Measurements from ENCODE around the gene KLHDC7B.
"Not testable (repeated sequence)": the region's sequence is repeated elsewhere in the genome, so short reads cannot be mapped to it uniquely, and the experiment has no call there.

Gene KLHDC7B

GRCh38 chr22:50532824-50533796 is 12.6 kb upstream of the KLHDC7B start:
- Histone ChIP-seq H3K9ac (ENCODE audit: low read depth, low read length) (no peak overlapping the region), H3K4me3 (ENCODE audit: low read depth, low read length) (no peak overlapping the region), H3K27me3 (ENCODE audit: control insufficient read depth, insufficient read depth, low read length) (peaks cover 52% of the 10 kb centered on the region), H3K4me1 (ENCODE audit: control insufficient read depth, insufficient read depth, low read length) (no peaks in the 10 kb centered on the region), H3K9me3 (ENCODE audit: control insufficient read depth, insufficient read depth, low read length) (no peaks in the 10 kb centered on the region), H3K36me3 (ENCODE audit: control insufficient read depth, insufficient read depth, low read length) (no peaks in the 10 kb centered on the region)

- H3K27me3 ChIP-seq (ENCODE audit: control insufficient read depth, insufficient read depth, low read length) = peaks cover 42% of the 10 kb centered on the region
- not testable (repeated sequence) for H3K36me3 ChIP-seq (ENCODE audit: control insufficient read depth, insufficient read depth, low read length); H3K9ac ChIP-seq (ENCODE audit: low read depth, low read length); H3K9me3 ChIP-seq (ENCODE audit: control insufficient read depth, insufficient read depth, low read length); H3K4me1 ChIP-seq (ENCODE audit: control insufficient read depth, insufficient read depth, low read length); H3K4me3 ChIP-seq (ENCODE audit: low read depth, low read length)
These were observed 11.6 kb upstream of the KLHDC7B start for GRCh38 chr22:50533856-50534711.

DNA sequence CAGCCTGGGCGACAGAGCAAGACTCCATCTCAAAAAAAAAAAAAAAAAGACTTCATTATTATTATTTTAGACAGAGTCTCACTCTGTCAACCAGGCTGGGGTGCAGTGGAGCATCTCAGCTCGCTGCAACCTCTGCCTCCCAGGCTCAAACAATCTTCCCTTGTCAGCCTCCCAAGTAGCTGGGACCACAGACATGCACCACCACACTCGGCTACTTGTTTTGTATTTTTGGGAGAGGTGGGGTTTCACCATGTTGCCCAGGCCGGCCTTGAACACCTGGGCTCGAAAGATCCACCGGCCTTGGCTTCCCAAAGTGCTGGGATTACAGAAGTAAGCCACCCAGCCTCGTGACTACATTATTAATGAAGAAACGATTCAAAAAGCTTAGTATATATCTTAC is 10.6 kb upstream of the KLHDC7B start:
- Histone ChIP-seq H3K27me3 (ENCODE audit: control insufficient read depth, insufficient read depth, low read length) (peaks cover 32% of the 10 kb centered on the region), H3K9ac (ENCODE audit: low read depth, low read length) (no peak overlapping the region), H3K36me3 (ENCODE audit: control insufficient read depth, insufficient read depth, low read length) (no peaks in the 10 kb centered on the region), H3K9me3 (ENCODE audit: control insufficient read depth, insufficient read depth, low read length) (no peaks in the 10 kb centered on the region), H3K4me1 (ENCODE audit: control insufficient read depth, insufficient read depth, low read length) (no peaks in the 10 kb centered on the region), H3K4me3 (ENCODE audit: low read depth, low read length) (no peak overlapping the region)

- Histone ChIP-seq H3K4me1 (ENCODE audit: control insufficient read depth, insufficient read depth, low read length) (no peaks in the 10 kb centered on the region), H3K36me3 (ENCODE audit: control insufficient read depth, insufficient read depth, low read length) (no peaks in the 10 kb centered on the region), H3K4me3 (ENCODE audit: low read depth, low read length) (no peak overlapping the region), H3K9me3 (ENCODE audit: control insufficient read depth, insufficient read depth, low read length) (no peaks in the 10 kb centered on the region), H3K27me3 (ENCODE audit: control insufficient read depth, insufficient read depth, low read length) (peaks cover 22% of the 10 kb centered on the region), H3K9ac (ENCODE audit: low read depth, low read length) (no peak overlapping the region)
These were observed 9.5 kb upstream of the KLHDC7B start for GRCh38 chr22:50536226-50536625.

- H3K9ac ChIP-seq (ENCODE audit: low read depth, low read length) = no peak overlapping the region
These were observed 7.9 kb upstream of the KLHDC7B start for GRCh38 chr22:50537765-50538164.

GRCh38 chr22:50540381-50540780 is 5.3 kb upstream of the KLHDC7B start:
- H3K36me3 ChIP-seq (ENCODE audit: control insufficient read depth, insufficient read depth, low read length) = no peaks in the 10 kb centered on the region
- peaks cover 10% of the 10 kb centered on the region for H3K27me3 ChIP-seq (ENCODE audit: control insufficient read depth, insufficient read depth, low read length)
- H3K4me3 ChIP-seq (ENCODE audit: low read depth, low read length) = no peak overlapping the region
- no peaks in the 10 kb centered on the region for H3K9me3 ChIP-seq (ENCODE audit: control insufficient read depth, insufficient read depth, low read length)
- H3K4me1 ChIP-seq (ENCODE audit: control insufficient read depth, insufficient read depth, low read length) = no peaks in the 10 kb centered on the region
- no peak overlapping the region for H3K9ac ChIP-seq (ENCODE audit: low read depth, low read length)

More at GRCh38 chr22:50537765-50538164, 7.9 kb upstream of the KLHDC7B start:
- no peaks in the 10 kb centered on the region for H3K36me3 ChIP-seq (ENCODE audit: control insufficient read depth, insufficient read depth, low read length)
- no peaks in the 10 kb centered on the region for H3K9me3 ChIP-seq (ENCODE audit: control insufficient read depth, insufficient read depth, low read length)
- H3K27me3 ChIP-seq (ENCODE audit: control insufficient read depth, insufficient read depth, low read length) = peaks cover 11% of the 10 kb centered on the region
- no peaks in the 10 kb centered on the region for H3K4me1 ChIP-seq (ENCODE audit: control insufficient read depth, insufficient read depth, low read length)
- no peak overlapping the region for H3K4me3 ChIP-seq (ENCODE audit: low read depth, low read length)

DNA sequence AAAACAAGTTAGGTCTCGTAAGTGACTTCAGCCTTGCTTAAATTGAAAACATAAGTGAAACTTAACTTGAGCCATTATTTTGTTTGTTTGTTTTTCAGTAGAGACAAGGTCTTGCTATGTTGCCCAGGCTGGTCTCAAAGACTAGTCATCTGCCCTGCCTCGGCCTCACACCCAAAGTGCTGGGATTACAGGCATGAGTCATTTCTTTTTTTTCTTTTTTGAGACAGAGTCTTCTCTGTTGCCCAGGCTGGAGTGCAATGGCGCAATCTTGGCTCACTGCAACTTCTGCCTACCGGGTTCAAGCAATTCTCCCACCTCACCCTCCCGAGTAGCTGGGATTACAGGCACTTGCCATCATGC is 4.1 kb upstream of the KLHDC7B start:
- not testable (repeated sequence) for H3K4me1 ChIP-seq (ENCODE audit: control insufficient read depth, insufficient read depth, low read length); H3K4me3 ChIP-seq (ENCODE audit: low read depth, low read length); H3K9me3 ChIP-seq (ENCODE audit: control insufficient read depth, insufficient read depth, low read length); H3K36me3 ChIP-seq (ENCODE audit: control insufficient read depth, insufficient read depth, low read length); H3K9ac ChIP-seq (ENCODE audit: low read depth, low read length)
- peaks cover 19% of the 10 kb centered on the region for H3K27me3 ChIP-seq (ENCODE audit: control insufficient read depth, insufficient read depth, low read length)

DNA sequence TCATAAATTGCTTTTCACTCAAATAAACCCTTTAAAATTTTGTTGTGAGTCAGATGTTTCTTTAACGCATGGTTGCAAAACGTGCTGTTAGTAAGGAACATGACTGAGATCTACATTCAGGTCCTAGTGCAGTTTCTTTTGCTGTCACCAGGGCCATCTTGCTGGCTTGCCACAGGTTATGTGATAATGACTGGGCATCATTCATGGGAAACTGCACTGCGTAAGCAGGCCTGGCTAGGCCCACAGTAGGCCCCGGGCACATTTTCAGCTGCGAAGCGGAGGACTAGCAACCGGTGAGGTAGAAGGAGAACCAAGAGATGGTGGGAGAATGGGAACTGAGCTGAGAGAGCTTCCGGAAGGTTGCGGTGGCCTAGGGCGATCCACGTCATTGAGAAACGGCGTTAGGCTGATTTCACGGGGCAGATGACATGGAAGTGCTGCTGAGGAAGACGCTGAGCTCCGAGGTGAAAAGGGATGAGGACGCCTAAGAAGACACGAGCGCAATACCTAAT is 3.2 kb upstream of the KLHDC7B start:
- Histone ChIP-seq H3K9me3 (ENCODE audit: control insufficient read depth, insufficient read depth, low read length) (no peaks in the 10 kb centered on the region), H3K36me3 (ENCODE audit: control insufficient read depth, insufficient read depth, low read length) (no peaks in the 10 kb centered on the region), H3K4me1 (ENCODE audit: control insufficient read depth, insufficient read depth, low read length) (no peaks in the 10 kb centered on the region), H3K4me3 (ENCODE audit: low read depth, low read length) (no peak overlapping the region), H3K9ac (ENCODE audit: low read depth, low read length) (no peak overlapping the region), H3K27me3 (ENCODE audit: control insufficient read depth, insufficient read depth, low read length) (peaks cover 21% of the 10 kb centered on the region)

DNA sequence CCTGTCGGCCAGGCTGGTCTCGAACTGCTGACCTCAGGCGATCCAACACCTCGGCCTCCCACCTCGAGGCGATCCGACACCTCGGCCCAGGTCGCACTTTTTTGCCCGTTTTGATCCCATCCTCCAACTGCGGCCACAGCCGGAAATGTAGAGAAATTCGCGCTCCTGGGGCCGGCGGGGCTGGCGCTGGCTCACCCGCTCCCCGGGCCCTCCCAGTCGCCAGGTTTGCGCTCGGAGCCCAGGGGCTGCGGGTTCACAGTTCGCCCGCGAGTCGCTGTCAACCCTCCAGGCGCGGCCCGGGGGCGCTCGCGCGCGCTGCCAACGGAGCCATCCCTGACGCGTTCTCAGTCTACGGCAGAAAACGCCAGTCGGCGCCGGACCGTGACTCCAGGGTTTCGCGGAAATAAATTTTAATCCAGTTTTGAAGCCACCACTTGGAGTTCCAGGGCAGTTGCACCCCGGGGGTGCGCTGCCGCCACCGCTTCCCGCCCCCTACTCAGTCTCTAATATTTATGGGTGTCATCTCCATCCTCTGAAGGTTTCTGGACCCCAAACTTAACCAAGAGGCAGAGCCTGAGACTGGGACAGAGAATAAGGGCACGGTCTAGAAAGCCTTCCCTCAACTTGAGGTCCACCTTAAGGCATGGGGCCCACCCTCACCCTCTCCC is 1.5 kb upstream of the KLHDC7B start:
- Histone ChIP-seq H3K9me3 (ENCODE audit: control insufficient read depth, insufficient read depth, low read length) (no peaks in the 10 kb centered on the region), H3K27me3 (ENCODE audit: control insufficient read depth, insufficient read depth, low read length) (peaks cover 24% of the 10 kb centered on the region), H3K4me3 (ENCODE audit: low read depth, low read length) (peak overlapping the region; percentile 18), H3K4me1 (ENCODE audit: control insufficient read depth, insufficient read depth, low read length) (peaks cover 2% of the 10 kb centered on the region), H3K36me3 (ENCODE audit: control insufficient read depth, insufficient read depth, low read length) (no peaks in the 10 kb centered on the region), H3K9ac (ENCODE audit: low read depth, low read length) (no peak overlapping the region)

DNA sequence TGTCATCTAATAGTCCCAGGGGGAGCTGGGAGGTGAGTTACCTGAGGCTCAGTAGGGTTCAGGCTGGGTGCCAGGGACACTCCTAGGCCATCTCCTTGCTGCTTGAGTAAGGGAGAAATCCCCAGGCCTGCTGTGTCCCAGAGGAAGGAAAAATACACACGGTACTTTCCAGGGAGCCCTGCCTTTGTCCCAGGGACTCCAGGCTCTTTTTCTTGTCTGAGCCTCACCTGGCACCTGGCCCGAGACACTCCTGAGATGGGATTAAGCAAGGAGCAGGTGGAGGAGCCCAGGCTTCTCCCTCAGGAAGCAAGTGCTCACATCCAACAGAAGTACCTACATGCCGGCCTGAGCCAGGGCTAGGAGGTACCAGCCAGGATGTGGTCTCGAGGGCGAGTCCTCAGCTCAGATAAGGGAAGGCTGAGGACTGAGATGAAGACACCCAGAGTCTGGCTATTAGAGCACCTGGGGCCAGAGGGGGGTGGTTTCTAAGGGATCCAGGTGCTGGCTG is 899 bp upstream of the KLHDC7B start:
- Histone ChIP-seq H3K36me3 (ENCODE audit: control insufficient read depth, insufficient read depth, low read length) (no peaks in the 10 kb centered on the region), H3K4me1 (ENCODE audit: control insufficient read depth, insufficient read depth, low read length) (peaks cover 2% of the 10 kb centered on the region), H3K9ac (ENCODE audit: low read depth, low read length) (no peak overlapping the region), H3K4me3 (ENCODE audit: low read depth, low read length) (no peak overlapping the region), H3K27me3 (ENCODE audit: control insufficient read depth, insufficient read depth, low read length) (peaks cover 24% of the 10 kb centered on the region), H3K9me3 (ENCODE audit: control insufficient read depth, insufficient read depth, low read length) (no peaks in the 10 kb centered on the region)

All from iPS-15b (cell line).